Measurements from ENCODE around the gene RYR2.
"Not testable (repeated sequence)": the region's sequence is repeated elsewhere in the genome, so short reads cannot be mapped to it uniquely, and the experiment has no call there.

The RYR2 gene

DNA sequence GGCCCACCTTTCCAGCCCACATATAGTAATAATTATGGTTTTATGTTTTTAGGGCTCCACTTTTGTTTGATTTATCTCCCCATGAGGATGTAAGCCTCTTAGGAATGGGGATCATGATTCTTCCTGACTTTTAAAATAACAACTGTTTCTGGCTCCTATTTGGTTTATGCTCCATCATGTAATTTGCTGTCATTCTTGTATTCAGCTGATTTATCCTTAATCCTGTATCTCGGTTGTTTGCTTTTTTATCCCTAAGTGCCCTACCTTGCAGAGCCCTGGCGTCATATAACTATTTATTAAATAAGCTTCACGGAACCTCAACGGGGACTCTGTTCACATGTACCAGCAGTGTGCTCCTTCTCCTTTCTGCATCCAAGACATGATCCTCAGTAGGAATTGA is 70.7 kb downstream of the RYR2 start:
- no peak overlapping the region for H3K4me3 ChIP-seq (replicated peaks in 1 of 2; ENCODE audit: low read depth in 2 of 2, low read length in 2 of 2)
- no peak for DNase-seq (ENCODE audit: low read depth in 2 of 2)
- TF ChIP-seq, protein P1, sequence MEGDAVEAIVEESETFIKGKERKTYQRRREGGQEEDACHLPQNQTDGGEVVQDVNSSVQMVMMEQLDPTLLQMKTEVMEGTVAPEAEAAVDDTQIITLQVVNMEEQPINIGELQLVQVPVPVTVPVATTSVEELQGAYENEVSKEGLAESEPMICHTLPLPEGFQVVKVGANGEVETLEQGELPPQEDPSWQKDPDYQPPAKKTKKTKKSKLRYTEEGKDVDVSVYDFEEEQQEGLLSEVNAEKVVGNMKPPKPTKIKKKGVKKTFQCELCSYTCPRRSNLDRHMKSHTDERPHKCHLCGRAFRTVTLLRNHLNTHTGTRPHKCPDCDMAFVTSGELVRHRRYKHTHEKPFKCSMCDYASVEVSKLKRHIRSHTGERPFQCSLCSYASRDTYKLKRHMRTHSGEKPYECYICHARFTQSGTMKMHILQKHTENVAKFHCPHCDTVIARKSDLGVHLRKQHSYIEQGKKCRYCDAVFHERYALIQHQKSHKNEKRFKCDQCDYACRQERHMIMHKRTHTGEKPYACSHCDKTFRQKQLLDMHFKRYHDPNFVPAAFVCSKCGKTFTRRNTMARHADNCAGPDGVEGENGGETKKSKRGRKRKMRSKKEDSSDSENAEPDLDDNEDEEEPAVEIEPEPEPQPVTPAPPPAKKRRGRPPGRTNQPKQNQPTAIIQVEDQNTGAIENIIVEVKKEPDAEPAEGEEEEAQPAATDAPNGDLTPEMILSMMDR (IDR thresholded peaks at IDR 0.05; ENCODE audit: low read depth, low read length): no peak

DNA sequence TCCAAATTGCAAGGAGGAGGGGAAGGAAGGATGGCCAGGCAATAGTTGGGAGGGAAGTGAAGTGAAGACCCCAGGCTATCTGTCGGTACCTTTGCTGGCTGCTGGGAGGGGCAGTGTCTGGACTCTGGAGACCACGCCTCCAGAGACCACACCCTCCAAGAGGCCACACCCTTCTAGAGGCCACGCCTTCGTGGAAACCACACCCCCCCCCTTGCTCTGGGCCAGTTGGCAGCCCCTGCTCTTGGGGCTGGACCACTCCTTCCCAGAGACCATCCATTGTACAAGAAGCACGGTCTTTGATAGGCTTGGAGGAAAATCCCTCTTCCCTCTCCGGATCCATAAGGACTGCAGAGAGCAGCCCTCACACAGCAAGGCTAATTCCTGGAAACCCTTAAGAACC is 73.1 kb downstream of the RYR2 start:
- TF ChIP-seq, protein P1 (IDR thresholded peaks at IDR 0.05; ENCODE audit: low read depth, low read length): no peak
- no peak for DNase-seq (ENCODE audit: low read depth in 2 of 2)
- no peak overlapping the region for H3K4me3 ChIP-seq (replicated peaks in 1 of 2; ENCODE audit: low read depth in 2 of 2, low read length in 2 of 2)

DNA sequence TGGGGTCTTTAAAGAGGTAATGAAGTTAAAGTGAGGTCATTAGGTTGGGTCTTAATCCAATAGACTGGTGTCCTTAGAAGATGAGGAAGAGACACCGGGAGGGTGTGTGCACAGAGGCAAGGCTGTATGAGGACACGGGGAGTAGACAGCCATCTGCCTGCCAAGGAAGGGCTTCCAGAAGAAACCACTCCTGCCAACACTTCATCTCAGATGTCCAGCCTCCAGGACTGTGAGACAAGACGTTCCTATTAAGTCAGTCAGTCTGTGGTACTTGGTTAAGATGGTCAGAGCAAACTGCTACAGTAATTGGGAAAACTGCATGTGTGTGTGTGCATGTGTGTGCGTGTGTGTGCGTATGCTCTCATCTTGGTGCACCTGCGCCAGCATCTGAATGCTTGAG is 77.1 kb downstream of the RYR2 start:
- no peak overlapping the region for H3K4me3 ChIP-seq (replicated peaks in 1 of 2; ENCODE audit: low read depth in 2 of 2, low read length in 2 of 2)
- TF ChIP-seq, protein P1 (IDR thresholded peaks at IDR 0.05; ENCODE audit: low read depth, low read length): no peak
- no peak for DNase-seq (ENCODE audit: low read depth in 2 of 2)

DNA sequence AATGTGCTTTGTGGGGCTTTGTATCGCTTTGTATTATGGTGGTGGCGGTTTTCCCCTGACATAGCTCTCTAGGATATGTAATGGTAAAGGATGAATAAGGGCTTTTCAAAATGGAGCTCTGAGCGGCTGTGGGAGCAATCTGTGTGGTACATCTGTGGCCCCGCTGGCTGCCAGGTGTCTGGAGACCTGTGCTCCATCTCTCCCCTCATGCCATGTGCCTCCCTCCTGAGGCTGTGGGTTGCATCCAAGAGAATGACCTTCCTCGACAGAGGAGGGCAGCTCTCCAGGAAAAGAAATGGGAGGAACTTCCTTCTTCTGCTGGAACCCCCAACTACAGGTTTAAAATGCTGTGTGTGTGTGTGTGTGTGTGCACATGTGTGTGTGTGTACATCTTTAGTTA is 78.7 kb downstream of the RYR2 start:
- DNase-seq (ENCODE audit: low read depth in 2 of 2): no peak
- TF ChIP-seq, protein P1 (IDR thresholded peaks at IDR 0.05; ENCODE audit: low read depth, low read length): no peak

DNA sequence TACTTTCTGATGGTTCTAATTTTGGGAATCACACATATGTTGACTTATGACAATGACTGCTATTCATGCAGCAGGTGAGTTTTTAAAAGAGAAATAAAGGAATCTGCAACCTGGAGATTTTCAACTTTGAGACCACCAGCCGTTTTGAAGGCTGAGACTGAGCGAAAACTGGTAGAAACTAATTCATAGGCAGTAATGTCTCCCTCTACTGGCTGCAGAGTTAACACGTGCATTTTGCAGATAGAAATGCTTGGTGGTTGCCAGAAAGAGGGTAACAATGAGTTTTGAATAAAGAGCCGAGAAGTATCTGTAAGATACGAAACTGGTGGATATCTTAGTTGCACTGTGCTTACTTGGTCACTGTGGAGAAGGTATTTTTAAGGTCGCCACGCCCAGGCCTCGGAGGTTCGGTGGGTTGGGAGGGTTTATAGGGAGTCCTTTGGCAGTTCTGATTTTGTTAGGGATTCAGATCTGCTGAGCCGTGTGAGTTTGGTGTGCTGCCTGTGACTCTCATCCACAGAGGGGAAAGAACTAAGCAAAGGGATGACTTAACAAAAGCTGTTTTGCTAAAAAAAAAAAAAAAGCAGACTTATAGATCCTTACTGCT is 83.0 kb downstream of the RYR2 start:
- TF ChIP-seq, protein P1 (IDR thresholded peaks at IDR 0.05; ENCODE audit: low read depth, low read length): no peak
- DNase-seq (ENCODE audit: low read depth in 2 of 2): peak; percentile 5 to 16
- no peak overlapping the region for H3K4me3 ChIP-seq (replicated peaks in 1 of 2; ENCODE audit: low read depth in 2 of 2, low read length in 2 of 2)

More for the DNA sequence above, 78.7 kb downstream of the RYR2 start:
- H3K4me3 ChIP-seq (replicated peaks in 1 of 2; ENCODE audit: low read depth in 2 of 2, low read length in 2 of 2): no peak overlapping the region

DNA sequence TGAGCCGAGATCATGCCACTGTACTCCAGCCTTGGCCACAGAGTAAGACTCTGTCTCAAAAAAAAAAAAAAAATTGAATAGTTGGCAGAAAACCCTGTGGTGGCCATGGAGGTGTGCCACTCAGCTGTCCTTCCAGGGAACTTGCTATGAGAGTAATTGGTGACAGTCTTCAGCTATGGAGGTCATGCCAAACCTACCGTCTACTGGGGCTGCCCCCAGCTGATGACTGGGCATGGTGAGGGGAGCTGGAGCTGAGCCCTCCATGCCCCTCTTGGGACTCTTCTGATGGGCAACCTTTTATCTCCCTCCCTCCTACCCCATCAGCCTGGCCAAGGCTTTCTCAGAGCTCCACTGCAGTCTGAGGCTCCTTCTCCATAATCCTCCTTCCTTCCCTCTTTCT is 84.2 kb downstream of the RYR2 start:
- TF ChIP-seq, protein P1 (IDR thresholded peaks at IDR 0.05; ENCODE audit: low read depth, low read length): no peak
- no peak for DNase-seq (ENCODE audit: low read depth in 2 of 2)
- H3K4me3 ChIP-seq (replicated peaks in 1 of 2; ENCODE audit: low read depth in 2 of 2, low read length in 2 of 2): no peak overlapping the region

DNA sequence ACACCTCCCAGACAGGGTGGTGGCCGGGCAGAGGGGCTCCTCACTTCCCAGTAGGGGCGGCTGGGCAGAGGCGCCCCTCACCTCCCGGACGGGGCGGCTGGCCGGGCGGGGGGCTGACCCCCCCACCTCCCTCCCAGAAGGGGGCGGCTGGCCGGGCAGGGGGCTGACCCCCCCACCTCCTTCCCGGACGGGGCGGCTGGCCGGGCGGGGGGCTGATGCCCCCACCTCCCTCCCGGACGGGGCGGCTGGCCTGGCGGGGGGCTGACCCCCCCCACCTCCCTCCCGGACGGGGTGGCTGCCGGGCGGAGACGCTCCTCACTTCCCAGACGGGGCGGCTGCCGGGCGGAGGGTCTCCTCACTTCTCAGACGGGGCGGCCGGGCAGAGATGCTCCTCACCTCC is 85.3 kb downstream of the RYR2 start:
- DNase-seq (ENCODE audit: low read depth in 2 of 2); H3K4me3 ChIP-seq (replicated peaks in 1 of 2; ENCODE audit: low read depth in 2 of 2, low read length in 2 of 2): not testable (repeated sequence)

All from cardiac fibroblast (primary cell).